ENCODE results near the gene TMEM179.
A peak's percentile ranks its signal among the peaks of the same experiment; 100 is the strongest.

TMEM179 gene

DNA sequence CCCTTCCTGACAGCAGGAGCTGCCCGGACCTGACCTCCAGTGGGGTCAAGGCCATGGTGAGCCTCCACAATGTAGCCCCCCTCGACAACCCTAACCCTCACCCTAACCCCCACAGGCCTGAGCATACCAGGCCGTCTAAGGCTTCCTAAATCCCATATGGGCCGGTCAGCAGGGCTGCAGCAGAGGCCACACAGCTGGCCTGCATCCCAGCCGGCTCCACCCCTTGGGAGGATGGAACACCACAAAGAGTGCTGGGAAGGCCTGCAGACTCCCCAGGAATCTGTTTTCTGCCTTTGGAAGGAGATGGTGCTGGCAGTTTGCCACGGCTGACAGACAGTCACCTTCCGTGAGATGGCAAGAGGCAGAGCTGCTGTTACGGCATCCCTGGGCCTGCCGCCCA, 2.8 kb downstream of the TMEM179 start:
- TF ChIP-seq, protein P1, sequence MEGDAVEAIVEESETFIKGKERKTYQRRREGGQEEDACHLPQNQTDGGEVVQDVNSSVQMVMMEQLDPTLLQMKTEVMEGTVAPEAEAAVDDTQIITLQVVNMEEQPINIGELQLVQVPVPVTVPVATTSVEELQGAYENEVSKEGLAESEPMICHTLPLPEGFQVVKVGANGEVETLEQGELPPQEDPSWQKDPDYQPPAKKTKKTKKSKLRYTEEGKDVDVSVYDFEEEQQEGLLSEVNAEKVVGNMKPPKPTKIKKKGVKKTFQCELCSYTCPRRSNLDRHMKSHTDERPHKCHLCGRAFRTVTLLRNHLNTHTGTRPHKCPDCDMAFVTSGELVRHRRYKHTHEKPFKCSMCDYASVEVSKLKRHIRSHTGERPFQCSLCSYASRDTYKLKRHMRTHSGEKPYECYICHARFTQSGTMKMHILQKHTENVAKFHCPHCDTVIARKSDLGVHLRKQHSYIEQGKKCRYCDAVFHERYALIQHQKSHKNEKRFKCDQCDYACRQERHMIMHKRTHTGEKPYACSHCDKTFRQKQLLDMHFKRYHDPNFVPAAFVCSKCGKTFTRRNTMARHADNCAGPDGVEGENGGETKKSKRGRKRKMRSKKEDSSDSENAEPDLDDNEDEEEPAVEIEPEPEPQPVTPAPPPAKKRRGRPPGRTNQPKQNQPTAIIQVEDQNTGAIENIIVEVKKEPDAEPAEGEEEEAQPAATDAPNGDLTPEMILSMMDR (conservative IDR thresholded peaks at IDR 0.05) = no peak

GRCh38 chr14:104600805-104601204, 3.8 kb downstream of the TMEM179 start:
- H3K27ac ChIP-seq = peak overlapping the region; percentile 87
- TF ChIP-seq, protein P1 (conservative IDR thresholded peaks at IDR 0.05) = no peak

More for the DNA sequence above, 2.8 kb downstream of the TMEM179 start:
- H3K27ac ChIP-seq = peak overlapping the region; percentile 87; the same call in 1 of the 2 replicates

- TF ChIP-seq, protein P1 (conservative IDR thresholded peaks at IDR 0.05) = no peak
- peak overlapping the region; percentile 87 for H3K27ac ChIP-seq
Measured at GRCh38 chr14:104600141-104600643, 4.4 kb downstream of the TMEM179 start.

DNA sequence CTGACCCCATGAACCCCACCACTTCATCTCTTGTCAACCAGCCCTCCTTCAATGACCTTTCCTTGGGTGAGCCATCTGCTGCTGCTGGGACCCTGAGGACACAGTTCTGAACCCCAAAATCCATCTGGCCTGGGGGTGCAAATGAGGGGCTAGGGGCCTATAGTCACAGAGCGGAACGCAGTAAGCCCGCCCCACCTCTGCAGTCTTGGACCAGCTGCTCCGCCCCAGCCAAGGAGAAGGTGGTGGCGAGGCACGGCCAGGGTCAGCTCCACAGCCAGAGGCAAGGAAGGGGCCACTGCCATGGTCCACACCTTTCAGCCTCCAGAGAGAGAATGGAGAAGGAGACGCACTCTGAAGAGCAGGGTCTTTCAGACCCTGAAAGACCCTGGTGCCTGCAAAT, 5.1 kb downstream of the TMEM179 start:
- H3K27ac ChIP-seq = peak overlapping the region; percentile 87
- TF ChIP-seq, protein P1 (conservative IDR thresholded peaks at IDR 0.05) = no peak

GRCh38 chr14:104598910-104599273, 5.7 kb downstream of the TMEM179 start:
- H3K27ac ChIP-seq = peak overlapping the region; percentile 87; the same call in 1 of the 2 replicates
- TF ChIP-seq, protein P1 (conservative IDR thresholded peaks at IDR 0.05) = no peak

DNA sequence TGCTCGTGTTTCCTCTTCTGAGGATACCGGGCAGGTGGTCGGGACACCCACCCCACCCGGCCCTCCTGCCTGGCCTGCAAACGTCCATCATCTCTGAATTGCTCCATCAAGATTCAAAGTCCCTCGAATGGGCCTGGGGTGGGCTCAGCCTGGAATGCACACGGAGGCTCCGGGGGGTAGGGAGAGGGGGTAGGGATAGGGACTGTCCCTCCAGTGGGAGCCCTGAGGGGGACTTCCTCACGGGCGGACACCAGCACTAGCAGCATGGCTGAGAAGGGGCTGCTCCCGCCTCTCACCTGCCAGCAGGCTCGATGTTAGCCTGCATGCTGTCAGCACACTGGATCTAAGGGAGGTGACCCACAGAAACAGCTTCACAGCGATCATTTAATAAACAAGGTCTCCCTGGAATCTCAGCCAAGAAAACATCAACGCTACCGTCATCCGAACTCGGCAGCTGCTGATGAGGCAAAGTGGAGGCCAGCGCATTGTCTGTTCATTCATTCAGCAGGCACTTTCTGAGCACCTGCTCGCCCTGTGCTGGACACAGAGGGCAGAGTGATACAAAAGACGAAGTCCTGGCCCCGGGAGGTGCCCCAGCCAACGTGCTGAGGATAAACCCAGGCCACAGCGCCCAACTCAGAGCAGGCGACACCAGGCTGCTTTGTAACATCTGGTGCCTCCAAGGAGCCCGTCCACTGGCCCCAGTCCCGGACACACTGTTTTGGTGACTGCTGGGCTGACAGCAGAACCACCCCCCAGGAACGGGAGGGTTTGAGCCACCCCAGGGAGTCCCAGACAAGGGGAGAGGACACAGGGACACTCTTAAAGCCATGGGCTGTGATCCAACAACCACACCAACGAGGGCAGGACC, 6.3 kb downstream of the TMEM179 start:
- no peak overlapping the region for H3K27ac ChIP-seq
- TF ChIP-seq, protein P1 (conservative IDR thresholded peaks at IDR 0.05) = no peak

DNA sequence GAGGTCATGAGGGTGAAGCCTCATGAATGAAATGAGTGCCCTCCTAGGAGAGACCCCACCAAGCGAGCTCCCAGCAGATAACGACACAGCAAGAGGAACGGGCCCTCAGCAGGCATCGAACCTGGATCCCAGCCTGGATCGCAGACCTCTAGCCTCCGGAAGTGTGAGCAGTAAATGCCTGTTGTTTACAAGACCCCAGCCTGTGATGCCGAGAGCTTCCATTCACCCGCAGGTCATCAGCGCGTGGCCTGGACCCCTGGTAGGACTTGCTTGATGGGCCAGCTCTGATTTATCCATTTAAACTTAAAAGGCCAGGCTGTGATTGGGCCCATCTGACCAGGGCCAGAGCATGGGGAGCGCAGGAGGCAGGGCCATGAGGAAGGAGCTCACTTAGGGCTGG, 7.0 kb downstream of the TMEM179 start:
- TF ChIP-seq, protein P1 (conservative IDR thresholded peaks at IDR 0.05) = no peak
- H3K27ac ChIP-seq = no peak overlapping the region

Data from VCaP (cell line).